Non-pigmented ciliary epithelial cell (primary cell): ENCODE results near the gene LASP1.
"Not testable (repeated sequence)": the region's sequence is repeated elsewhere in the genome, so short reads cannot be mapped to it uniquely, and the experiment has no call there.

ENCODE experiments used
- DNase-seq: peaks from one replicate; pipeline ENCODE4 v3.0.0-alpha.2; 2010; ENCODE audit warnings: low read depth

Gene LASP1

GRCh38 chr17:38869526-38870258, at the start of gene LASP1:
LASP1 (plus strand) TSS chr17:38870058; CDS start chr17:38870190, 132 bp downstream.
- no peak for DNase-seq

- peak; percentile 83 for DNase-seq
These were observed 44.7 kb upstream of the LASP1 start, which contains the start of gene CWC25 for GRCh38 chr17:38824899-38825761. CWC25 (minus strand) TSS chr17:38825321; CDS start chr17:38825183, 138 bp downstream.

DNA sequence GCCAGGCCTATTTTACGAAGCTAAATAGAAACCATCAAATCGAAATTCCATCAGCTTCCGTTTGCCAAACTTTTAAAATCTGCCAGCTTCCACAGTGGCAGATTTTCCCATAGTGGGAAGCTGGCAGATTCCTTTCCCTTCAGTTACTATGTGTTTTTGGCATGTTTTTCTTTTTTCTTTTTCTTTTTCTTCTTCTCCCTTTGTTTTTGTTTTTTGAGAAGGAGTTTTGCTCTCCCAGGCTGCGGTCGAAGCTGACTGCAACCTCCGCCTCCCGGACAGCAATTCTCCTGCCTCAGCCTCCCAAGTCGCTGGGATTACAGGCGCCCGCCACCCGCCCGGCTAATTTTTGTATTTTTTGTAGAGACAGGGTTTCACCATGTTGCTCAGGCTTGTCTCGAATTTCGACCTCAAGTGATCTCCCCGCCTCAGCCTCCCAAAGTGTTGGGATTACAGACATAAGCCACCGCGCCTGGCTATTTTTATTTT, 44.1 kb upstream of the LASP1 start:
- no peak for DNase-seq

- no peak for DNase-seq
These were observed 25.5 kb upstream of the LASP1 start for GRCh38 chr17:38844261-38844757.

DNA sequence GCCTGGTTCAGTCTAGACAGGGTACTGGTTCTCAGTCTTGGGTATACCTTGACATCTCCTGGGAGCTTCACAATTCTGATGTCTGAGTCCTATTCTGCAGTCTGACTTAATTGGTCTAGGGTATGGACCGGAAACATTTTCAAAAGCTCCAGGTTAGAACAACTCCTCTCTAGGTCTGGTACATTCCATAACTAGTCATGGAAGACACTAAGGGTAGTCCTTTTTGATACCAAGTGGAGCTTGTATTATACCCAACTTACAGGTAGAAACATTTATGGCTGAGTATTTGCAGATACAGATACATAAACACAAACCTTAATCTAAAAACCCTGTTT, 21.3 kb upstream of the LASP1 start:
- DNase-seq = no peak

- no peak for DNase-seq
These were observed 20.8 kb upstream of the LASP1 start for GRCh38 chr17:38848939-38849605.

DNA sequence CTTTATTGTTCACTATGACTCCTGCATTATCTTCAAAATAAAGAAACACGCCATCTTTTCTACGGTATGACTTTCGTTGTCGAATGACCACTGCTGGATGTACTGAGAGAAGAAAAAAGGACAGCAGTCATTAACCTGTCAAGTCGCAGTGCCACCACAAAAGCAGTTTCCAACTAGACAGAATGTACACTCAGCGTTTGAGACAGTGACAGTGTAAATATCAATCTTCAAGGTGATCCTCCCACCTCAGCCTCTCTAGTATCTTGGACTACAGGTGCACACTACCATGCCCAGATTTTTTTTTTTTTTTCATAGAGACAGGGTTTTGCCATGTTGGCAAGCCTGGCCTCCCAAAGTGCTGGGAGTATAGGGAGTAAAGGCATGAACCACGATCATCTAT, 19.5 kb upstream of the LASP1 start:
- no peak for DNase-seq

DNA sequence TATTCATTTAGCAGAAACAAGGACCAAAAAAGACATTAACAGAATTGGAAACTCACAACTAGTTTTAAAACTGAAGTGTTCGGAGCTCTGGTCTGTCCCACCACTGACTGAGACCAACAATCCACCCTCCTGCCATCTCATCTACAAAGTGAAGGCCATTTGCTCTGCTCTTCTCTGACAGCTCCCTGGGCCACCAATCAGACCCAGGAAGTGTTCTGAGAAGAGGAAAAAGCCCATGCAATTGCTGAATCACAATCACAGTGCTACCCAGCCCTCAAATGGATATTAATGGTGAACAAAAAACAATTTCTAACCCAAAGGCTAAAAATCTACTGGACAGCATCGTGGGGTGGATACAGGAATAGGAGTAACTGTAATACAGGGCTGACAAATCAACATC, 18.4 kb upstream of the LASP1 start:
- DNase-seq = no peak

DNA sequence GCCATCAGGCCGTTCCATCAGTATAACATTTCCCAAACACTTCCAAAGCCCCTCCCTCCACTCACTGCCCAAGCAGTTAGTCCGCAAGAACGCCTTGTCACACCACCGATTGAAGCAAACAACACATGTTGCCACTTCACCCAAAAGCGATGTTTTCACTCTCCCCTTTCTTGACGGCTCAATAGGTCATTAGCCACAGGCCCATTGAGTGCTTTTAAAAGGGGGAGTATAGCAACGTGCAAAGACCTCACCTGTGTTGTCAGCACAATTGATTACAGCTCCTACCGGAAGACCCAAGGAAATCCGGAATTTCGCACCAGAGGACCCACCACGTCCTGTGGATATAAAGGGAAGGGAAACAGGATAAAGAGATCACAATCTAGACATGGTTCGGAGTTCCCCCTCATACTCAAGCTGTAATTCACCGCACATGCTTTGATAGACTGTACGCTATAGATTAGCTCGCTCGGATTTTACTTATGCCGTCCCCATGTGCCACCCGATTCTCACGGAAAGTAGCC, 17.0 kb upstream of the LASP1 start:
- no peak for DNase-seq

GRCh38 chr17:38853292-38854219, 16.3 kb upstream of the LASP1 start, which contains the start of gene RPL23:
RPL23 (minus strand) TSS chr17:38853721; CDS start chr17:38853710, 11 bp downstream.
- peak; percentile 82 for DNase-seq

- not testable (repeated sequence) for DNase-seq
These were observed 14.7 kb upstream of the LASP1 start for GRCh38 chr17:38855101-38855714.

DNA sequence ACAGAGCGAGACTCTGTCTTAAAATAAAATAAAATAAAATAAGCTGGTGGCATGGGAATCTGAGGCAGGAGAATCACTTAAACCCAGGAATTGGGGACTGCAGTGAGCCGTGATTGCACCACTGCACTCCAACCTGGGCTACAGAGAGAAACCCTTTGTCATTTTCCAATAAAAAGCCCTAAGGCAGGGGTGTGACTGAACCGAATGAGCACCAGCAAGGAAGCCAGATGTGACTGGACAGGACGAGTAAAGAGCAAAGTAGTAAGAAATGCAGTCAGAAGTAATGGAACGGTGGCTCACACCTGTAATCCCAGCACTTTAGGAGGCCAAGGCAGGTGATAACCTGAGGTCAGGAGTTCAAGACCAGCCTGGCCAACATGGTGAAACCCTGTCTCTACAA, 12.6 kb upstream of the LASP1 start:
- DNase-seq = no peak

DNA sequence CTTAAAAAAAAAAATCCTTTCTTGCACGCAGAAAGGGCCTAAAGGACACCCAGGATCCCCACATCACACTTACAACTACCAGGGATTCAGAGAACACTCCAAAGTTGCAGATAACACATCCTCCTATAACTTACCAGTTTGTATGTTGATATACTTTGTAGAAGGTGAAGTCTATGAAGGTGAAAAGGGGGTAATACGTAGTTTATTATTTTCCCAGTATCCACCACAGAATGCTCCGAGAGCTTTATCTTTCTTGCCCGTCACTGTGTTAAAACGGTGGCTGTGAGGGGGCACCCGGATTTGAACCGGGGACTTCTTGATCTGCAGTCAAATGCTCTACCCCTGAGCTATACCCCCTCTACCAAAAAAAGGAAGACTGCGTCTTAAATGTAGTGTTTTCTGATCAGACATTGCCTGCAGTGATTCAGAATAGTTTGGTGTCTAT, 8.4 kb upstream of the LASP1 start:
- no peak for DNase-seq

DNA sequence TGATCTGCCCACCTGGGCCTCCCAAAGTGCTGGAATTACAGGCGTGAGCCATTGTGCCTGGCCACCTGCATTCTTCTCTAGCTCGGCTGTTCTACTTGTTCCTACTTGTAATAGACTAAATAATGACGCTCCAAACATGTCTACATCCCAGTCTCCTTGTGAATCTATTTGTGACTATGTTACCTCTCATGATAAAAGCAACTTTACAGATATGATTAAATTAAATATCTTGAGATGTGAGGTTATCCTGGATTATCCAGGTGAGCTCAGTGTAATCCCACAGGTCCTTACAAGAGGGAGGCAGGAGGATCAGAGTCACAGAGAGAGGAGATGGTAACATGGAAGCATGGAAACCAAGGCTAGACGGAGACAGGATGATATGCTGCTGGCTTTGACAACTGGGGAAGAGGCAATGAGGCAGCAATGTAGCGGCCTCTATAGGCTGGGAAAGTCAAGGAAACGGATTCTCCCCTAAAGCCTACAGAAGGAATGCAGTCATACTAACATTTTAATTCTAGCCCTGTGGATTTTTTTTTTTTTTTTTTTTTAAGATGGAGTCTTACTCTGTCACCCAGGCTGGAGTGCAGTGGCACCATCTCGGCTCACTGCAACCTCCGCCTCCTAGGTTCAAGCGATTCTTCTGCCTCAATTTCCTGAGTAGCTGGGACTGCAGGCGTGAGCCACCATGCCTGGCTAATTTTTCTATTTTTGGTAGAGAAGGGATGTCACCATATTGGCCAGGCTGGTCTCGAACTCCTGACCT, 5.0 kb upstream of the LASP1 start:
- DNase-seq = no peak

- no peak for DNase-seq
These were observed 2.5 kb upstream of the LASP1 start for GRCh38 chr17:38867179-38867967.

DNA sequence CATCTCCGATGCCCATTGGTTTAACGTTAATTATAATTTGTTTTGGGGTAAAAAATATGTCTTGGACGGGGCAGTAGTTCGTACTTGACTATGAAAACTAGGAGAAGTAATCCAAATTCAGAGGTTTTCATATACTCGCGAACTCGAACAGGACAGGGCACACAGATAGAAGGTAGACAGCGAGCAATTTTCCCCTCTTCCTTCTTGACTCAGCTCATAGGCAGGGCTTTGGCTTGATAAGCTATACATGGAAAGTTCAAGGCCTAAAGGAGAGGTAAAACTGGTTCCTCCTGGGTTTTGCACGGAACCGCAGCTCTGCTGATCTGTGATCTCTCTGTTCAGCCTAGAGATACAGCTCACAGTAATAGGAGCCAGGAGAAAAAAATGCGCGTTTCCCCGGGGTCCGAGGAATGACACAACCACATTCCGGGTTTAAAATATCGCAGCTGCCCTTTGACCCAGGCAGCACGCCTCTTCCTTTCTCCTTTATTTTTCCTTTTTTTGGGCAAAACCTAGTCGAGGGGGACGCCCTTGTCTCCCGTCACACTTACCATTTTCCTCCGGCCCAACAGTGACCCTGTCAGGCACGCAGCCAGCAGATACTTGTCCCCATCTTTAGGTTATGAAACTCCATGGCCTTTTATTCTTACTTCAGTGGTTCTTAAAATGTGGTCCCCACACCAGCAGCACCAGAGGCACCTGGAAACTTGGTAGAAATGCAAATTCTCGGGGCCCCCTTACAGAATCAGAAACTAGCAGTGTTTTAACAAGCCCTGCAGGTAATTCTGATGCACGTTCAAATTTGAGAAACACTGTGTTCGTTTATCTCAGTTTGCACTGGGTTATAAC, 1.7 kb upstream of the LASP1 start:
- DNase-seq = no peak

DNA sequence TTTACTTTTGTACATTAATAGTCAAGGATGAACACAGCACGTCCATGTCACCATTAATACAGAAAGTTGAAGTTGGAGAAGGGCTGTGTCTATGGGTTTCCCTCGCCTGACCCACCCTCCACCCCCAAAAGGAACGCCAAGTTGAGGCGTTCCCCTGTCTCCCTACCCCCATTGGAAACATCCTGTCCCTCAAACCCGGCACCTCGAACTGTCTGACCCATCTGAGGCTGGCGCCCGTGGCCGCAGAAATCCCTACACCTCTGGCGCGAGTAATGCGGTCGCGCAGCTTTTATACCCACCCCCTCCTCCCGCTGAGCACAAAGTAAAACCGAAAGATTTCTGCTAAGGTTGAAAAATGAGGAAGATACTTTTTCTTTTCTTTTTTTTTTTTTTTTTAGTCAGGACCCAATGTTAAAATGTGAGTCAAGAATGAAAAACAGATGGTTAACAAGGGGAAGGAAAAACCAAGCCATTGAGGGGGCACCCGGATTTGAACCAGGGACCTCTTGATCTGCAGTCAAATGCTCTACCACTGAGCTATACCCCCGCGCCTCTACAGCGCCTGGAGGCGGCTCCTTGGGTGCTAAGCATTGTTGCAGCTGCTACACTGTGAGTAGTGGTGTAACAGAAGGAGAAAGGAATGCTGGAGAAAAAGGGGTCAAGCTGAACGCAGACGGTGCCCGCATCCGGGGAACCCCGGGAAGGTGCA, 887 bp upstream of the LASP1 start:
- DNase-seq = no peak
